ENCODE measurements around the gene CFLAR.

CFLAR gene

GRCh38 chr2:201223089-201224073 lies 107.4 kb downstream of the CFLAR start:
- no peak for DNase-seq

All from NCI-H510A treated with DMSO at 0.1 percent for 48 hours (cell line).